GM12878 (cell line): Measurements from ENCODE around the gene TTLL12. TPM values are rescaled to one million over a fixed set of nuclear protein-coding genes. Genes with fewer than 3 reads are reported as not detected.

ENCODE experiments used
- ATAC-seq: fragments of 200-7000 bp; cut with Tn5 transposase; 3 replicates; pipeline ENCODE4 v1.9.1; 2020; ENCODE audit warnings: mild to moderate bottlenecking, moderate library complexity
- BruUV-seq: library from RNA; stranded (reverse); fragments of 400-500 nt; replicated peaks from 2 replicates; lab custom pipeline; 2021; lab: Mats Ljungman, UMichigan
- CTCF ChIA-PET: fragments of 300-600 bp; sonication (Branson Sonifier 250); formaldehyde crosslinking; extraction: SDS; loops from one replicate; lab custom pipeline; 2021; ENCODE audit warnings: inconsistent platforms; lab: Yijun Ruan, JAX
- POLR2A ChIA-PET: fragments of 350-600 bp; formaldehyde crosslinking; extraction: SDS; loops from one replicate; lab custom pipeline; 2021; ENCODE audit warnings: inconsistent platforms; lab: Charles Lee
- RAD21 ChIA-PET: fragments of 300-600 bp; sonication (Branson Sonifier 250); formaldehyde crosslinking; loops from one replicate; lab custom pipeline; 2023; ENCODE audit warnings: antibody characterized with exemption; ENCODE audit not compliant: unreplicated experiment; lab: Charles Lee
- SMC1A ChIA-PET: fragments of 300-600 bp; sonication (Branson Sonifier 250); formaldehyde crosslinking; loops from one replicate; lab custom pipeline; 2023; ENCODE audit not compliant: unreplicated experiment, uncharacterized antibody; lab: Charles Lee
- DNase-seq: peaks from one replicate; pipeline ENCODE4 v3.0.0-alpha.2; 2011; ENCODE audit warnings: low read depth, low spot score
- FAIRE-seq: peaks from 3 replicates; lab custom pipeline; 2011; peaks lifted over from hg19 to GRCh38; lab: Jason Lieb, UNC
- H2AFZ ChIP-seq: 2 replicates; pipeline ENCODE4 v1.6.0; 2011; ENCODE audit warnings: low read depth, low read length, control low read depth; ENCODE audit not compliant: control insufficient read depth
- H3K27ac ChIP-seq: 2 replicates; pipeline ENCODE4 v1.5.1; 2011; ENCODE audit warnings: control low read depth; ENCODE audit not compliant: control insufficient read depth, insufficient read depth
- H3K27me3 ChIP-seq, 2 experiments: replicated peaks in 1 of 2; 2 replicates each; pipeline versions ENCODE4 v1.6.0 to v1.6.1; 2011; ENCODE audit warnings: low read length in 1 of 2; ENCODE audit not compliant: control insufficient read depth in 2 of 2, insufficient read depth in 2 of 2
- H3K36me3 ChIP-seq, 2 experiments: 2 replicates each; pipeline ENCODE4 v1.5.1; 2011; ENCODE audit warnings: low read length in 1 of 2; ENCODE audit not compliant: control insufficient read depth in 2 of 2, insufficient read depth in 2 of 2
- H3K4me1 ChIP-seq: 2 replicates; pipeline ENCODE4 v1.6.1; 2011; ENCODE audit warnings: mild to moderate bottlenecking, low read length, moderate library complexity, mixed read lengths; ENCODE audit not compliant: control insufficient read depth, insufficient read depth
- H3K4me2 ChIP-seq: 2 replicates; pipeline ENCODE4 v1.6.0; 2011; ENCODE audit warnings: control low read depth; ENCODE audit not compliant: control insufficient read depth, insufficient read depth
- H3K4me3 ChIP-seq: fragments of 200-600 bp; sonication (generic); 2 replicates; pipeline ENCODE4 v1.5.1; 2016
- H3K79me2 ChIP-seq: 2 replicates; pipeline ENCODE4 v1.6.0; 2011; ENCODE audit warnings: low read length; ENCODE audit not compliant: control insufficient read depth, insufficient read depth
- H3K9ac ChIP-seq: 2 replicates; pipeline ENCODE4 v1.8.0; 2011; ENCODE audit warnings: low read length, control low read depth, mixed read lengths; ENCODE audit not compliant: control insufficient read depth, insufficient read depth
- H3K9me3 ChIP-seq: replicated peaks from 3 replicates; pipeline ENCODE4 v1.5.1; 2011; ENCODE audit warnings: mild to moderate bottlenecking, low read length; ENCODE audit not compliant: control insufficient read depth, insufficient read depth
- H4K20me1 ChIP-seq: 2 replicates; pipeline ENCODE4 v1.6.0; 2011; ENCODE audit not compliant: control insufficient read depth, insufficient read depth
- CBFB ChIP-seq: IDR thresholded peaks from 2 replicates; pipeline ENCODE4 v1.6.1; 2016; ENCODE audit warnings: antibody characterized with exemption, low read depth
- CEBPZ ChIP-seq: fragments of 150-350 bp; IDR thresholded peaks from 2 replicates; pipeline ENCODE4 v1.6.1; 2016; ENCODE audit warnings: low read depth, low read length
- EP300 ChIP-seq, 2 experiments: fragments of 150-350 bp in 1 of 2; IDR thresholded peaks; 2 replicates each; pipeline ENCODE4 v1.6.1; 2011 to 2012; ENCODE audit warnings: low read depth in 2 of 2, low read length in 2 of 2, borderline replicate concordance in 1 of 2, improper control_type of control experiment in 1 of 2, inconsistent platforms in 1 of 2; ENCODE audit not compliant: control insufficient read depth in 1 of 2
- IKZF2 ChIP-seq, 2 experiments: fragments of 450-650 bp; IDR thresholded peaks; 2 replicates each; pipeline ENCODE4 v1.6.1; 2017; ENCODE audit warnings: mild to moderate bottlenecking in 2 of 2, moderate library complexity in 2 of 2
- IRF3 ChIP-seq: fragments of 450-650 bp; IDR thresholded peaks from 2 replicates; pipeline ENCODE4 v1.6.1; 2014; ENCODE audit warnings: mild to moderate bottlenecking
- JUND ChIP-seq: IDR thresholded peaks from 2 replicates; pipeline ENCODE4 v1.6.1; 2012; ENCODE audit warnings: low read depth, mild to moderate bottlenecking, low read length, improper control_type of control experiment, moderate library complexity
- NBN ChIP-seq: fragments of 450-650 bp; IDR thresholded peaks from 2 replicates; pipeline ENCODE4 v1.6.1; 2016
- RCOR1 ChIP-seq: conservative IDR thresholded peaks from 2 replicates; pipeline ENCODE4 v1.6.1; 2012; ENCODE audit warnings: low read depth, low read length, improper control_type of control experiment
- TAF1 ChIP-seq: IDR thresholded peaks from 2 replicates; pipeline ENCODE4 v1.6.1; 2011; ENCODE audit warnings: mild to moderate bottlenecking, low read depth, low read length, borderline replicate concordance
- TBL1XR1 ChIP-seq: IDR thresholded peaks from 2 replicates; pipeline ENCODE4 v1.6.1; 2012; ENCODE audit warnings: low read depth, low read length, improper control_type of control experiment
- WGBS: methylation state at CpG from one replicate; pipeline ENCODE4 v1.1.6; 2016; ENCODE audit warnings: low lambda C conversion rate; ENCODE audit not compliant: insufficient replicate concordance, insufficient coverage; ENCODE audit errors: missing lambda C conversion rate; 5-methylcytosine and 5-hydroxymethylcytosine counted together
- in situ Hi-C: fragments of 300-500 bp; cut with MboI; formaldehyde crosslinking; loops from 9 replicates; pipeline ENCODE4 v1.14.3; 2018; ENCODE audit warnings: mixed read lengths
- intact Hi-C: fragments of 100-400 bp; cut with micrococcal nuclease; formaldehyde crosslinking; loops from one replicate; pipeline ENCODE4 v1.14.2; 2022; ENCODE audit not compliant: unreplicated experiment
- polyA plus RNA-seq, 11 experiments: library from polyadenylated mRNA; depleted of rRNA in 4 of 11; unstranded in 6 of 11; stranded (reverse) in 5 of 11; fragments of >200 nt; fragmentation: Nextera tagmentation in 4 of 11; fragmentation: Illumina TruSeq in 1 of 11; extraction: Ambion mirVana in 4 of 11; extraction: Trizol in 1 of 11; gene quantifications; 1 replicate in 1 of 11; 2 replicates in 10 of 11; pipeline versions ENCODE4 v1.2.1 to v1.2.3, GENCODE V29; 2011 to 2016; ENCODE audit warnings: inconsistent platforms in 2 of 11, missing spikeins in 2 of 11, low read depth in 1 of 11
- total RNA-seq, 4 experiments: library from RNA; depleted of rRNA in 3 of 4; stranded (reverse); fragments of >200 nt in 3 of 4; fragmentation: Illumina TruSeq in 1 of 4; extraction: Trizol in 1 of 4; gene quantifications; 2 replicates each; pipeline versions ENCODE4 v1.2.1 to v1.2.3, GENCODE V29; 2013 to 2021
- TF ChIP-seq, protein P1 (sequence below), 3 experiments: IDR thresholded peaks in 2 of 3; conservative IDR thresholded peaks in 1 of 3; 2 replicates each; pipeline ENCODE4 v1.5.1; 2011; ENCODE audit warnings: low read depth in 3 of 3, low read length in 3 of 3, mild to moderate bottlenecking in 3 of 3, control low read depth in 2 of 3, moderate library complexity in 2 of 3, inconsistent platforms in 1 of 3, mixed read lengths in 1 of 3; ENCODE audit not compliant: control insufficient read depth in 2 of 3, insufficient read depth in 1 of 3; ENCODE audit errors: extremely low read depth in 1 of 3

Gene TTLL12
- total and polyA plus RNA-seq, 10 of the 15 experiments (the other 5 are each of a cell fraction or from before 2014, with no cell fraction given), result 1.00 to 89.8 (median 38.5) TPM

- no peak for DNase-seq
- WGBS, result 29% methylated on average over 13 of the region's 13 CpGs
- no peaks in the 10 kb centered on the region for H4K20me1 ChIP-seq
- H3K9ac ChIP-seq, result no peak overlapping the region
- no peaks in the 10 kb centered on the region for H3K36me3 ChIP-seq
- H3K27me3 ChIP-seq, result peaks cover 0 to 2% of the 10 kb centered on the region in 2 experiments; a peak in 2 of 4 replicates
- no peaks in the 10 kb centered on the region for H3K79me2 ChIP-seq
- no peak for FAIRE-seq
- ChIA-PET CTCF (no interaction called here), POLR2A (no interaction called here), SMC1A (no interaction called here), RAD21 (no interaction called here)
- intact Hi-C loops (no loop called here), in situ Hi-C loops (no loop called here)
- no peak for TF ChIP-seq EP300 (IDR thresholded peaks at IDR 0.05; ENCODE audit: borderline replicate concordance in 1 of 2, control insufficient read depth in 1 of 2, low read depth in 2 of 2, low read length in 2 of 2)
- TF ChIP-seq CBFB, result no peak
- no peak for TF ChIP-seq IKZF2 (IDR thresholded peaks at IDR 0.05)
- no peak for TF ChIP-seq TAF1
- no peak for TF ChIP-seq RCOR1
- TF ChIP-seq JUND, result no peak
- TF ChIP-seq CEBPZ, result no peak
- no peak for TF ChIP-seq NBN
- TF ChIP-seq IRF3, result no peak
- TF ChIP-seq TBL1XR1, result no peak
- TF ChIP-seq, protein P1, sequence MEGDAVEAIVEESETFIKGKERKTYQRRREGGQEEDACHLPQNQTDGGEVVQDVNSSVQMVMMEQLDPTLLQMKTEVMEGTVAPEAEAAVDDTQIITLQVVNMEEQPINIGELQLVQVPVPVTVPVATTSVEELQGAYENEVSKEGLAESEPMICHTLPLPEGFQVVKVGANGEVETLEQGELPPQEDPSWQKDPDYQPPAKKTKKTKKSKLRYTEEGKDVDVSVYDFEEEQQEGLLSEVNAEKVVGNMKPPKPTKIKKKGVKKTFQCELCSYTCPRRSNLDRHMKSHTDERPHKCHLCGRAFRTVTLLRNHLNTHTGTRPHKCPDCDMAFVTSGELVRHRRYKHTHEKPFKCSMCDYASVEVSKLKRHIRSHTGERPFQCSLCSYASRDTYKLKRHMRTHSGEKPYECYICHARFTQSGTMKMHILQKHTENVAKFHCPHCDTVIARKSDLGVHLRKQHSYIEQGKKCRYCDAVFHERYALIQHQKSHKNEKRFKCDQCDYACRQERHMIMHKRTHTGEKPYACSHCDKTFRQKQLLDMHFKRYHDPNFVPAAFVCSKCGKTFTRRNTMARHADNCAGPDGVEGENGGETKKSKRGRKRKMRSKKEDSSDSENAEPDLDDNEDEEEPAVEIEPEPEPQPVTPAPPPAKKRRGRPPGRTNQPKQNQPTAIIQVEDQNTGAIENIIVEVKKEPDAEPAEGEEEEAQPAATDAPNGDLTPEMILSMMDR (IDR thresholded peaks at IDR 0.05 in 2 of 3, conservative IDR thresholded peaks at IDR 0.05 in 1 of 3; ENCODE audit: control insufficient read depth in 2 of 3, extremely low read depth in 1 of 3, insufficient read depth in 1 of 3, low read depth in 3 of 3, low read length in 3 of 3), result no peak
- no peak overlapping the region for H3K4me2 ChIP-seq
- no TSS peak for BruUV-seq
- H3K4me3 ChIP-seq, result no peak overlapping the region
- H3K4me1 ChIP-seq, result no peaks in the 10 kb centered on the region
- no peaks in the 10 kb centered on the region for H3K9me3 ChIP-seq
- H3K27ac ChIP-seq, result no peak overlapping the region
- no peak for ATAC-seq
- no peak overlapping the region for H2AFZ ChIP-seq
These were observed 15.9 kb upstream of the TTLL12 start for GRCh38 chr22:43202756-43203410.
